Measurements from ENCODE around the gene LRRIQ1. TPM values are rescaled to one million over a fixed set of nuclear protein-coding genes. Genes with fewer than 3 reads are reported as not detected.
"Not testable (repeated sequence)": the region's sequence is repeated elsewhere in the genome, so short reads cannot be mapped to it uniquely, and the experiment has no call there.

LRRIQ1 gene
- total RNA-seq, 4 donors from 2014 or later: 1.6 to 5.4 (median 3.4) TPM

DNA sequence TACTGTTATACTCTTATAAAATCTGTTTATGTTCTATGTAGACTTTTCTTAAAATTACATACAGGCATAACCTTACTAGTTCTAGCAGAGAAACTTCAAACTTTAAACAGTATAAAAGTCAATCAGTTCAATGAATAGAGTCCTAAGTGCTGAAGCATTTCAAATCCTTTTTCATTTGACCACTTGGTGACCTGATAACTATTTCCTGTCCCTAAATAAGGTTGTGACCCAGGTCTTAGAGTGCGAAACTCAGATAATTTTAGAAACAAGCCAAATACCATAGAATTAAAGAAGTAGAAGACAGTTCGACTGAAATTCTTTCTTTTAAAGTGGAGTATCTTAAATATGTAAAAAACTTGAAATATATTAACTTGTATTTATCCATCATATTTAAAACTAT lies 147.7 kb downstream of the LRRIQ1 start:
- no peaks in the 10 kb centered on the region for H3K36me3 ChIP-seq
- no peak for DNase-seq (ENCODE audit: low spot score in 2 of 2)
- no peaks in the 10 kb centered on the region for H3K27me3 ChIP-seq
- no peak overlapping the region for H3K4me3 ChIP-seq
- 41 to 45% methylated on average over 2 of the region's 2 CpGs for WGBS, 2 donors
- no peak overlapping the region for H3K27ac ChIP-seq
- no peak for TF ChIP-seq EP300 (IDR thresholded peaks at IDR 0.05)
- TF ChIP-seq, protein P1, sequence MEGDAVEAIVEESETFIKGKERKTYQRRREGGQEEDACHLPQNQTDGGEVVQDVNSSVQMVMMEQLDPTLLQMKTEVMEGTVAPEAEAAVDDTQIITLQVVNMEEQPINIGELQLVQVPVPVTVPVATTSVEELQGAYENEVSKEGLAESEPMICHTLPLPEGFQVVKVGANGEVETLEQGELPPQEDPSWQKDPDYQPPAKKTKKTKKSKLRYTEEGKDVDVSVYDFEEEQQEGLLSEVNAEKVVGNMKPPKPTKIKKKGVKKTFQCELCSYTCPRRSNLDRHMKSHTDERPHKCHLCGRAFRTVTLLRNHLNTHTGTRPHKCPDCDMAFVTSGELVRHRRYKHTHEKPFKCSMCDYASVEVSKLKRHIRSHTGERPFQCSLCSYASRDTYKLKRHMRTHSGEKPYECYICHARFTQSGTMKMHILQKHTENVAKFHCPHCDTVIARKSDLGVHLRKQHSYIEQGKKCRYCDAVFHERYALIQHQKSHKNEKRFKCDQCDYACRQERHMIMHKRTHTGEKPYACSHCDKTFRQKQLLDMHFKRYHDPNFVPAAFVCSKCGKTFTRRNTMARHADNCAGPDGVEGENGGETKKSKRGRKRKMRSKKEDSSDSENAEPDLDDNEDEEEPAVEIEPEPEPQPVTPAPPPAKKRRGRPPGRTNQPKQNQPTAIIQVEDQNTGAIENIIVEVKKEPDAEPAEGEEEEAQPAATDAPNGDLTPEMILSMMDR (IDR thresholded peaks at IDR 0.05): no peak
- TF ChIP-seq POLR2A (IDR thresholded peaks at IDR 0.05): no peak
- no peaks in the 10 kb centered on the region for H3K9me3 ChIP-seq
- no peaks in the 10 kb centered on the region for H3K4me1 ChIP-seq

DNA sequence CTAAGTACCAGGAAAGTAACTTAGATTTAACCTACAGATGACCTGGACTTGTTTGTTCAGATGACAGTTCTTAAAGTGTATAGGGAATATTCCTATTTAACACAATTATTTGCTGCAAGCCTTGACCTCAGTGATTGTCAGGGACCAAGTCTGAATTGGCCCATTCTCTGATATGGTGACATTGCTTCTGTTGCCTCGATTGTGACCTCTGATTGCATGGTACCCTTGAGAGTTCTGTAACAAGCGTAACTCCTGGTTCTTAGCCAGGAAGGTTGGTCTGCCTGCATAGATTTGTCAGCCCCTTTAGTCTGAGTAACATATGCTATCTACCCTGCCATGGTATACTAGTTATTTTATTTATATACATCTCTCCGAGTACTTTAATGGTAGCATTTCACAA lies 150.1 kb downstream of the LRRIQ1 start:
- 53 to 57% methylated on average over 3 of the region's 3 CpGs for WGBS, 2 donors
- no peak for DNase-seq (ENCODE audit: low spot score in 2 of 2)
- TF ChIP-seq EP300 (IDR thresholded peaks at IDR 0.05) (no peak), POLR2A (IDR thresholded peaks at IDR 0.05) (no peak)
- TF ChIP-seq, protein P1 (IDR thresholded peaks at IDR 0.05): no peak

DNA sequence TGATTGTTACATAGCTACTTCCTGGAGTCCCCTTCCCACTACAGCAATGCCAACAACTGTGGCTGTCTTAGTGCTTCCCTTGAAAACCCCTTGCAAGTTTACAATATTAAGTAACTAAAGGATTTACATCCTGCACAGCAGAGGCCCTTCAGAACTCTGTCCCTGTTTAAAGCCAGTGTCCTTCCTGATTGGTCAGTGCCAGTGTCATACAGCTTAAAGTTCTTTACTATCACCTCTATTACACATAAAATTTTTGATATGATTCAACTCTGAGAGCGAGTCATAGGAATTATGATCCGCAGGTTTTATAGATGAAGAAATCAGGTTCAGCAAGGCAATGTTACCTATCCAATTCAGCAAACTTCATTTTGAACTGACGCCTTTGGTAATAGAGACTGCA lies 152.5 kb downstream of the LRRIQ1 start:
- 95 to 96% methylated on average over 3 of the region's 3 CpGs for WGBS, 2 donors
- Histone ChIP-seq H3K9me3 (no peaks in the 10 kb centered on the region), H3K4me1 (no peaks in the 10 kb centered on the region), H3K4me3 (no peak overlapping the region), H3K27me3 (no peaks in the 10 kb centered on the region), H3K27ac (no peak overlapping the region), H3K36me3 (no peaks in the 10 kb centered on the region)
- TF ChIP-seq EP300 (IDR thresholded peaks at IDR 0.05) (no peak), POLR2A (IDR thresholded peaks at IDR 0.05) (no peak)
- TF ChIP-seq, protein P1 (IDR thresholded peaks at IDR 0.05): no peak
- DNase-seq (ENCODE audit: low spot score in 2 of 2): no peak

More for the DNA sequence above, 150.1 kb downstream of the LRRIQ1 start:
- Histone ChIP-seq H3K9me3 (no peaks in the 10 kb centered on the region), H3K27me3 (no peaks in the 10 kb centered on the region), H3K4me1 (no peaks in the 10 kb centered on the region), H3K36me3 (no peaks in the 10 kb centered on the region), H3K4me3 (no peak overlapping the region), H3K27ac (no peak overlapping the region)

DNA sequence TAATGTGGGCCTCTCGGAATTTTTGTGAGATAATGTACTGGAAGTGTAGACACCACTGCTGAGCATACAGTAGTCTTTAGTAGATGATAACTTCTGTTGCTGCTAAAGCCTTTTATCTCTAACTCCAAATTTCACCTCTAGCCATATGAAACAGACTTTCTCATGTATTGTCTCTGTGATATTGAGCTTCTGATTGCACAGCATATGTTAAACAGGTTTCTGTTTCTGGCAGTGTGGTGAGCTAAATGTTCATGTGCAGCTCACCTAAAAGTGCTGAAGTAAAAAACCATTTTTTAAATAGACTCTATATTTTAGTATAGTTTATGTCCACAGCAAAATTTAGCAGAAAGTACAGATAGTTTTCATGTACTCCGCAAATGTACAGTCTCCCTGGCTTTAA lies 154.6 kb downstream of the LRRIQ1 start:
- TF ChIP-seq, protein P1 (IDR thresholded peaks at IDR 0.05): no peak
- TF ChIP-seq EP300 (IDR thresholded peaks at IDR 0.05) (no peak), POLR2A (IDR thresholded peaks at IDR 0.05) (no peak)
- no peaks in the 10 kb centered on the region for H3K9me3 ChIP-seq
- no peaks in the 10 kb centered on the region for H3K27me3 ChIP-seq
- H3K36me3 ChIP-seq: no peaks in the 10 kb centered on the region
- H3K4me1 ChIP-seq: no peaks in the 10 kb centered on the region
- DNase-seq (ENCODE audit: low spot score in 2 of 2): no peak
- 85 to 92% methylated on average over 2 of the region's 2 CpGs for WGBS, 2 donors
- no peak overlapping the region for H3K27ac ChIP-seq
- no peak overlapping the region for H3K4me3 ChIP-seq

DNA sequence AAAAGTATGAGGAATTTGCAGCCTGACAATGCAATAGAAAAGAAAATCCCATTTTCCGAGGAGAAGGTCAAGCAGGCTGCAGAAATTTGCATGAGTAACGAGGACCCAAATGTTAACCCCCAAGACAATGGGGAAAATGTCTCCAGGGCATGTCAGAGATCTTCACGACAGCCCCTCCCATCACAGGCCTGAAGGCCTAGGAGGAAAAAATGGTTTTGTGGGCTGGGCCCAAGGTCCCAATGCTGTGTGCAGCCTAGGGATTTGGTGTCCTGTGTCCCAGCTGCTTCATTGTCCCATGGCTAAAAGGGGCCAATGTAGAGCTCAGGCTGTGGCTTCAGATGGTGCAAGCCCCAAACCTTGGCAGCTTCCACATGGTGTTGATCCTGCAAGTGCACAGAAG lies 167.7 kb downstream of the LRRIQ1 start:
- H3K36me3 ChIP-seq; H3K27ac ChIP-seq; DNase-seq (ENCODE audit: low spot score in 2 of 2); H3K27me3 ChIP-seq; H3K4me1 ChIP-seq; H3K4me3 ChIP-seq: not testable (repeated sequence)
- peaks cover 0 to 12% (median 0%) of the 10 kb centered on the region in 4 donors for H3K9me3 ChIP-seq
- WGBS, 2 donors: 84 to 89% methylated on average over 3 of the region's 3 CpGs

DNA sequence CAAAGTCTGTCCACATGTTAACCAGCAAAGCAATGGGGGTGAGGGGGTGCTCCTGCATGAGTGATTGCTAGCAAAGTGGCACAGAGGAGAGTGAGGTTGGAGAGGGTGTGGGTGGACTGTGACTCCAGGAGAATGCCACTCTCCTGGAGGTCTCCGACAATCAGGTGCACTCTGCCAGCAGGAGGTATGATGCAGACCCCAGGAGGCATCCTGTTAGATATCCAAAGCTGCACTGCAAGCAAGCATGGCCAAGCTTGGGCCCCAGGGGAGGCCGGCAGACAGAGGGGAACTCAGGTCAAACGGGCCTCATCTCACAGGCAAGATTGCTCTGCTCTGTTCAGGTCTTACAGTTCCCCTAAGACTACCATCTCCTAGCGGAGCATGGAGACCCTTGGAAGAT lies 170.4 kb downstream of the LRRIQ1 start:
- 81% methylated on average over 4 of the region's 4 CpGs for WGBS, 2 donors
- no peaks in the 10 kb centered on the region for H3K4me1 ChIP-seq

DNA sequence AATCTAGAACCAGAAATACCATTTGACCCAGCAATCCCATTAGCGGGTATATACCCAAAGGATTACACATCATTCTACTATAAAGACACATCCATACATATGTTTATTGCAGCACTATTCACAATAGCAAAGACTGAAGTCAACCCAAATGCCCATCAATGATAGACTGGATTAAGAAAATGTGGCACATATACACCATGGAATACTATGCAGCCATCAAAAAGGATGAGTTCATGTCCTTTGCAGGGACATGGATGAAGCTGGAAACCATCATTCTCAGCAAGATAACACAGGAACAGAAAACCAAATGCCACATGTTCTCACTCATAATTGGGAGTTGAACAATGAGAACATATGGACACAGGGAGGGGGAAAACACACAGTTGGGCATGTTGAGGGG lies 188.2 kb downstream of the LRRIQ1 start:
- 88% methylated on average over 1 of the region's 1 CpG for WGBS, 2 donors
- not testable (repeated sequence) for DNase-seq (ENCODE audit: low spot score in 2 of 2)

More for the DNA sequence above, 170.4 kb downstream of the LRRIQ1 start:
- no peaks in the 10 kb centered on the region for H3K27me3 ChIP-seq
- no peak for DNase-seq (ENCODE audit: low spot score in 2 of 2)
- H3K4me3 ChIP-seq: no peak overlapping the region
- peaks cover 0 to 12% (median 0%) of the 10 kb centered on the region in 4 donors for H3K9me3 ChIP-seq
- no peak overlapping the region for H3K27ac ChIP-seq
- TF ChIP-seq, protein P1 (IDR thresholded peaks at IDR 0.05): no peak
- TF ChIP-seq POLR2A (IDR thresholded peaks at IDR 0.05) (no peak), EP300 (IDR thresholded peaks at IDR 0.05) (no peak)
- H3K36me3 ChIP-seq: no peaks in the 10 kb centered on the region

More for the DNA sequence above, 188.2 kb downstream of the LRRIQ1 start:
- not testable (repeated sequence) for H3K27ac ChIP-seq, H3K4me1 ChIP-seq, H3K36me3 ChIP-seq, H3K9me3 ChIP-seq, H3K27me3 ChIP-seq, H3K4me3 ChIP-seq
